ENCODE measurements around the gene CHKB.
"Not testable (repeated sequence)": the region's sequence is repeated elsewhere in the genome, so short reads cannot be mapped to it uniquely, and the experiment has no call there.

Gene CHKB, protein sequence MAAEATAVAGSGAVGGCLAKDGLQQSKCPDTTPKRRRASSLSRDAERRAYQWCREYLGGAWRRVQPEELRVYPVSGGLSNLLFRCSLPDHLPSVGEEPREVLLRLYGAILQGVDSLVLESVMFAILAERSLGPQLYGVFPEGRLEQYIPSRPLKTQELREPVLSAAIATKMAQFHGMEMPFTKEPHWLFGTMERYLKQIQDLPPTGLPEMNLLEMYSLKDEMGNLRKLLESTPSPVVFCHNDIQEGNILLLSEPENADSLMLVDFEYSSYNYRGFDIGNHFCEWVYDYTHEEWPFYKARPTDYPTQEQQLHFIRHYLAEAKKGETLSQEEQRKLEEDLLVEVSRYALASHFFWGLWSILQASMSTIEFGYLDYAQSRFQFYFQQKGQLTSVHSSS

DNA sequence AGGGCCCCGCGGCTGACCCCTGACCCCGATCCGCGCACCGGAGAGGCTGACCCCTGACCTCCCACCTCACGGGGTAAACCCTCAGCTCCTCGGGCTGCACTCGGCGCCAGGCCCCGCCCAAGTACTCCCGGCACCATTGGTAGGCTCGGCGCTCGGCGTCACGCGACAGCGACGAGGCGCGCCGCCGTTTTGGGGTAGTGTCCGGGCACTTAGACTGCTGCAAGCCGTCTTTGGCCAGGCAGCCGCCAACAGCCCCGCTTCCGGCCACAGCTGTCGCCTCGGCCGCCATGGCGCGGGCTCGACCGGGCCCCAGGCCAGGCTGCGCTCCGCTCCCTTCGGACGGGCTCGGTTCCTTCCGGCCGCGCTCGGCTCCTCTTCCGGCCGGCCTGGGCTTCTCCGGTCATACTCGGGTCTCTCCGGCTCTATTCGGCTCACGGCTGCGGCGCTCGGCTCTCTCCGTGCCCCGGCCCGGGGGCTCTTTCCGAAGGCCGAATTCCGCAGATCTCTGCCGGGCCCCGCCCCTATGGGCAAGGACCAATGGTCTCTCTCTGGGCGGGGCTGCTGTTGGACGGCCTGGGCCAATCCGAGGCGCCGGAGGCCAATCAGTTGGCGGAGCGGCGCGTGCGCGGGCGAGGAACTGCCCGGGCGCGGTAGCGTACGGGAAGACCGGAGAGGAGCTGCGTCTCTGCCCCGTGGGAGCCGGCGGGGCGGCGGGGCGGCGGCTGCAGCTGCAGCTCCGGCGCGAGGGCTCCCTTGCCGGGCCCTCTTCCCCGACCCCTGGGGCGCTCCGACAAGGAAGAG is at the start of gene CHKB:
Gene CHKB (minus strand): TSS at position 357 of the 801 bp plus-strand sequence. CDS start 68 bp downstream, at position 289.
- DNase-seq: peak; percentile 98

DNA sequence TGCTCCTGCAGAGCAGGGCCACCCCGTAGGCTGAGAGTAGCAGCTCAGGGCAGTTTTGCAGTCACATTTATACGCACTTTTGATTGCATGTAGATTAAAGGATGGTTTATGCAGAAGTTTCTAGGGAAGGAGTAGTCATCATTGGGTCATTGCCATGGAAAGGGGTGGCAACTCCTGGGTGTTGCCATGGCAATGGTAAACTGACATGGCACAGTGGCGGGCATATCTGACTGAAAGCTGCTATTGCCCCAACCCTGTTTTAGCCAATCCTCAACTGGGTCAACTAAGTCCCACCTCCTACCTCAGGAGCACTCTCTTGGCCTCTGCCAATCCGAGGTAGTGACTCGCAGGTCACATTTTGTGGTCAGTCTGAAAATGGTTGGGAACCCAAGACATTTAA is 47.7 kb upstream of the CHKB start:
- DNase-seq: no peak

DNA sequence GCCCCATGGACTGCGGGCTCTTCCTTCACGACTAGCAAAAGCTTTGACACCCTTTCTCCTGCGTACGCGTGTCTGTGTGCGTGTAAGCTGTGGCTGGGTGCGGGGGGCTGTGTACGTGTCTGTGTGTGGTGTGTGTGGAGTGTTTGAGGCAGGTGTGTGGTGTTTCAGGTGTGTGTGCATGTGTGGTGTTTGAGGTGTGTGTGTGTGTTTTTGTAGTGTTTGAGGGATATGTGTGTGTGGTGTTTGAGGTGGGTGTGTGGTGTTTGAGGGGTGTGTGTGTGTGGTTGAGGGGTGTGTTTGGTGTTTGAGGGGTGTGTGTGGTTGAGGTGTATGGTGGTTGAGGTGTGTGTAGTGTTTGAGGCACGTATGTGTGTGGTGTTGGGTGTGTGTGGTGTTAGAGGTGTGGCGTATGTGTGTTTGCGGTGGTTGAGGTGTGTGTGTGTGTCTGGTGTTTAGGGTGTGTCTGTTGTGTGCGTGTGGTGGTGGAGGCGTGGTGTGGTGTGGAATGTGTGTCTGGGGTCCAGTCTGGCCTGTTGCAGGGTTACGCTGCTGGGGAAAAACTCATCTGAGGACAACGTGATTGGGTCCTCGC is 46.0 kb upstream of the CHKB start:
- DNase-seq: no peak

DNA sequence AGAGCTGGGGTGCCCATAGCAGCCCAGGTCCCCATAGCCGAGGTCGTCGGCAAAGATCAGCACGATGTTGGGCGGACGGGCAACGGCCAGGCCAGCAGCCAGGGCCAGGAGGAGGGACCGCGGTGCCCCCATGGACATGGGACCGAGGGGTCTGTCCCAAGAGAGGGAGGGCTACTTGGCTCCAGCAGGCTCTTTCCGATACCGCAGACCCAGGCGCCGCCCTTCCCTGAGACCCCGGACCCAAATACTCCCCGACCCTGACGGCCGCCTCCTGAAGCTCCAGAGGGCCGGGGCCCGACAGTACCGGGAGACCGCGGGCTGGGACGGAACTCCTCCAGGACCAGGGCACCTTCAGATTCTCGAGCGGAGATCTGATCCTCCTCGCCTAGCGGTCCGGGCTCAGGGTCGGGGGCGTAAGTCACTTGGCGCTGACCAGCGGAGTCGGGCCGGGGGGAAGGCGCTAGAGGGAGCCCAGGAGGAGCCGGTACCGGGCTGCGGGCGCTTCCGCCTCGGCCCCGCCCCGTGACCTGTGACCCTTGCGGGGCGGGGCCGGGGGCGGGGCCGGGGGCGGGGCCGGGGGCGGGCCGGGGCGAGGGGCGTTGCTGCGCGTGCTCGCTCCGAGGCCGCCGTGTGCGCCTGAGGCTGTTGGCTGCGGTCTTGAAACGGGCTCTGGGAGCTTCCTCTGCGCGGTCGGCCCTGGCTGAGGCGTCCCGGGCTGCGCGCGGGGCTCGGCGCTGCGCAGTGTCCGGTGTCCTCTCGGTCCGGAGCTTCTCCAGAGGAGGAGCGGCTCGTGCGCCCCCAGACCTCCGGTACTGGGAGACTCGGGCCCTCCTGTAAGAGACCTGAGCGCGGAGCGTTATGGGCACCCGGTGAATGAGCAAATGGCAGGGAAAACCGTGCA is 45.2 kb upstream of the CHKB start, which contains the start of gene ARSA:
Gene ARSA (minus strand): TSS at position 511 of the 901 bp plus-strand sequence. CDS start 373 bp downstream, at position 138.
- DNase-seq: peak; percentile 90

DNA sequence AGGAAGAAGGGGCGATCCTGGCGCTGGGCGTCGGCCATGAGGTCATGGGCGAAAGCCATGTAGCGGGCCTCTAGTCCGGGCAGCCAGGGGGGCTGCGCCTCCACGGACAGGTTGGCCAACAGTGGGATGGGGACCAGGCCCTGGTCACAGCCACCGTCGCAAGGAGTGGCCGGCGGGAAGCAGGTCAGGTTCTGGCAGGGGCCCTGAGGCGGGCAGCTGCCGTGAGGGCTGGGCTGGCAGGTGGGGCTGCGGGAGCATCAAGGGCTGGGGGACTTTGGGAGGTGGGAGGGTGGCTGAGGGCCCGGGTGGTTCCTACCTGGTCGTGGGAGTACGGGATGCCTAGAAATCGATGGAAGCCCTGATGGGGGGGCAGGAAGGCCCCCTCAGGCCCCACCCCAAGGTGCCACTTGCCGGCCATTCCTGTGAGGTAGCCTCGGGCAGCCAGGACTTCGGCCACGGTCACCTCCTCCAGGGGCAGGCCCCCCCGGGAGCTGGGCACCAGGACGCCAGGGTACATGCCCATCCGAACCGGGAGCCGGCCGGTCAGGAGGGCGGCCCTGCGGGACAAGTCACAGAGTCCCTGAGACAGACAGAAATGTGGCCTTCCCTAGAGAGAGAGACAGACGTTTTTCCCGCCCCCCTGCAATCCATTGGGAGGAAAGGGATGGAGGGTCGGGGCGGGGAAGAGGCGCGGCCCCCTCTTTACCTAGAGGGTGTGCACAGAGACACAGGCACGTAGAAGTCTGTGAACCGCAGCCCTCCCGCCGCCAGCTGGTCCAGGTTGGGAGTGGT is 44.4 kb upstream of the CHKB start:
- no peak for DNase-seq

DNA sequence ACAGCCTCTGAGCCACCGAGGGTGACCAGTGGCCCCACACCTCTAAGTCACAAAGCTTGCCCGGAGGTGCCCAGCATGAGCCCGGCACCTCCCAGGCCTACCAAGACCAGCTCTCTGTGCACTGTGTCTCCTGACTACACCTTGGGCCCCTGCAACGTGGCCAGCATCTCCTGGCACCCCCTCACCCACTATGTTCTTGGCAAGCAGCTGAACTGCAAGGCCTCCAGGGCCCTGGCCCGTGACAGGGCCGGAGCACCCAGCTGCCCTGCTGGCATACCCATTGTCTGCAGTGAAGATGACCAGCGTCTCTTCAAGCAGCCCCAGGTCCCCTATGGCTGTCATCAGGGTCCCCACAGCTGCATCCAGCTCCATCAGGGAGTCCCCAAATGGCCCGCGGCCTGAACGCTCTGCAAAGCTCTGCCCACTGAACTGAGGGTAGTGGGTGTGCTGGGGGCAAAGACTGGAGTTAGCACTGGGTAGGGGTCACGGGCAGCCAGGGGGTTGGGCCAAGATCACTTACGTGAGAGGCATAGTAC is 43.7 kb upstream of the CHKB start:
- no peak for DNase-seq

DNA sequence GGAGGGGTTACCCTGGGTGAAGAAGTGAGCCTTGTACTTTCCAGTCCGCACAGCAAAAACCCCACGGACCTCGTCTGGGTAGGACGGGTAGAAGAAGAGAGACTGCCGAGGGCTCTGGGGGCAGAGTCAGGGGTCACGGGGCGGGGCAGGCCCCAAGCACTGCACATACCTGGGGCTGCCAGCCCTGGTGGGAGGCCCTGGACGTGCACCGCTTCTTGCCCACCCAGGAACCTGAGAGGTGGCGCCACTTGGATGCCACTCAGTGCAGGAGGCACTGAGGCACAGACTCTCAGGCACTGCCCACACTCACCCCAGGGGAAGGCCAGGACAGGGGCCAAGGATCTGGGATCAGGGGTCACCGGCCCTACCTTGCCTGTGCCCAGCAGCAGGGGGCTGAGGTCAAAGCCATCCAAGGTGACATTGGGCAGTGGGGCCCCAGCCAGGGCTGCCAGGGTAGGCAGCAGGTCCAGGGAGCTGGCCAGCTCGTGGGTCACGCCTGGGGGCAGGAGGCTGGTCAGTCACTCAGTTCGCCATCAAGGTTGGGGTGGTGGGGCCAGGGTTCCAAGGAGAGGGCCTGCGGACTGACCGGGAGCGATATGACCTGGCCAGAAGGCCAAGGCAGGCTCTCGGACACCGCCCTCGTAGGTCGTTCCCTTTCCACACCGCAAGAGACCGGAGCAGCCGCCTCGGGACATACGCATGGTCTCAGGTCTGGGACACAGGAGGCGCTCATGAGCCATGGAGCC is 43.1 kb upstream of the CHKB start:
- no peak for DNase-seq

DNA sequence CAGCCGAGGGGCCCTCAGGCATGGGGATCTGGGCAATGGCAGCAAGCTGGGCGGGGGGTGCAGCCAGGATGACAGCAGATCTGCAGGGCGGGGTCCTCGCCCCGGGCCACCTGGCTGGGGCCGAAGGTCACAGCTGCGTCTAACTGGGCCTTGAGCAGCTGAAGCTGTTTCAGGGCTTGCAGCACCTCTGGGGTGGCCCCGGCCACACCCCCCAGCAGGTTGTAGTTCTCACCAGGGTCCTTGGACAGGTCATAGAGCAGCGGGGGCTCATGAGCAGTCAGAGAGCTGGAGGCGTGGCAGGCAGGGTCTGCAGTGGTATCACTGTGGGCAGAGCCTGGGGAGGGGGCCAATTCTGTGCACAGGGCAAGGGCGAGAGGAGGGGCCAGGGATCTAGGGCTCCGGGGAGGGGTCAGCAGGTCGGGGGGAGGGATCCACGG is 42.5 kb upstream of the CHKB start:
- no peak for DNase-seq

DNA sequence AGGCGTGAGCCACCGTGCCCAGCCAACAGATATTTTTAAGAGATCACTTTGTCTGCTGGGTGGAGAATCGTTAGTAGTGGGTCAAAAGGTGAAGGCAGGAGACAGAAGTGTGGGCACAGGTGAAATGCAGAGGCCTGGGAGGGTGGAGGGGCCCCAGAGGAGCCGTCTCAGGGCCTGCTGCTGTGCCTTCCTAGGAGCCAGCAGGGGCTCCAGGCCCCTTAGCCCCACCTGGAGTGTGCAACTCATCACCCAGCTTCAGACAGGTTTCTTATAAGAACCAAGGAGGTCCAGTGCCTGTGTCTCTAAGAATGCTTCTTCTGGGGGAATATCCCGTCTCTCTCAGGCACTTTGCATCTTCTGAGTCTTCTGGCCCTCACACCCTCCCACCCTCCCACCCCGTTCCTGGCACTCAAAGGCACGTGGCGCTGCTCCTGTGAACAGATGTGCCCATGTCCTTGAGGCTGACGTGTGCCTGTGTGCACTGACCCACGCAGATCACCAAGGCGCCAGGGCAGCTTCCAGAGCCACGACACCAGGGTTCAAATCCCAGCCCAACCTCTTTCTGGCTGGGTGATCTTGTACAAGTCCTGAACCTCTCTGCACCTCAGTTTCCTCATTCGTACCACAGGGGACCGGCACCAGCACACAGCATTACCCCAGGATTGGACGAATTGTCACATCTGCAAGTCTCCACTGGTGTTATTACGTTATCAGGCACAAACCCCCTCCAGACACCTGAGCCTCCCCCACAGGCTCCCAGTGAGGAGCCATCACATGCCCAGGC is 41.9 kb upstream of the CHKB start:
- no peak for DNase-seq

DNA sequence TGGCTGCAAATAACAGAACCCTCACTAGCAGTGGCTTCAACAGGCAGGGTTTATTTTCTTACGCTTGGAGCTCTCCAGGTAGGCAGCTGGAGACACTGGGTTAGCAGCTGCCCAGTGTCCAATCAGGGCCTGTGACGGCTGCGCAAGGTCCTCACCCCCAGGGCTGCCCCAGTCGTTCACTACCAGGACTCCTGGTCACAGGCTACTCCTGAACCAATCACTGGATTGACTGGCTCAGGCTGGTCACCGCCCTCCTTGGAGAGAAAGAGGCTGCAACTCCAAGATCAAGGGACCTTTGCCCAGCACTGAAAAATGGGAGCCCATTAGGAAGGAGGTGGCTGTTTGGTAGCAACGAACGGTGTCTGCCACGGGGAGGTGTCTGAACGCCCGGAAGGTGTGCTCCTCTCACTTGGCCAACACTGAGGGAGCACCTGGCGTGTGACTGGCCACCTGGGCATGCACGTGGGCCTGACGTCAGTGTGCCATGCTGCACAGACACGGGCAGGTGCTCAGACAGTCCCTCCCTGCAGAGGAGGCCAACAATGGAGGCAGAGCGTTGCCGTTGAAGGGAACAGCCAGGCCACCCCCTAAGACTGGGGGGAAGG is 40.2 kb upstream of the CHKB start:
- DNase-seq: peak; percentile 97

DNA sequence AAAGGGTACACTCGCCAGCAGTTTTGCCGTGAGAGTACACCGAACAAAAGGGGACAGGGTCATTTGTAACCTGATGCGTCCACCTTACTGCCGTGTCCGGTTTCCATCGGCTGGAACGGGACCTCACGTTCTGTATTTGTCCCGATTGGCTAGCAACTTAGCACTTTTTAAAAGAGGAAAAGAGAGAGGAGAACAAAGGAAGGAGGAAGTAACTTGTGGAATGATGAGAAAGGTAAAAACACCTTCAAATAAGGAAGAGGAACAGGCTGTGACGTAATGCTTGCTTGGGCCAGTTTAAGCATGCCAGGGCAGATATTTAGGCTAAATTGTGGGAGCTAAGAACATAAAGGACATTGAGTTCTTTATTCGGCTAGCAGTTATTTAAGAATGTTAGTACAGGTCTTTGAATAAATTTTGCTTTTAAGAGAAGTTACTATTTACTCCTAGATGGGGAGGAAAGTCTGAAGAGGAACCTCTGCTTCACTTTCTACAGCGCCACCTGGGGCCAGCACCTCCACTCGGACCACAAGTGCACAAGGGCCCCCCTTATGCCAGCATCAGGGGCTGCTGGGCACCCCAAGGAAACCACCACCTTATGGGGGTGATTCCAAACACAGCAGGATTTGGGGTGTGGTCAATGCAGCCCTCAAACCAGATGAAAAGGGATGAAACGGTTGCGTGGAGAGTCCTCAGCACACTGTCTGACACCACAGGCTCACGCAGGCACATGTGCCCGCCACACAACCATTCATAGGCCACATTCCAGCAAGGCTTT is 39.5 kb upstream of the CHKB start:
- peak; percentile 73 for DNase-seq

DNA sequence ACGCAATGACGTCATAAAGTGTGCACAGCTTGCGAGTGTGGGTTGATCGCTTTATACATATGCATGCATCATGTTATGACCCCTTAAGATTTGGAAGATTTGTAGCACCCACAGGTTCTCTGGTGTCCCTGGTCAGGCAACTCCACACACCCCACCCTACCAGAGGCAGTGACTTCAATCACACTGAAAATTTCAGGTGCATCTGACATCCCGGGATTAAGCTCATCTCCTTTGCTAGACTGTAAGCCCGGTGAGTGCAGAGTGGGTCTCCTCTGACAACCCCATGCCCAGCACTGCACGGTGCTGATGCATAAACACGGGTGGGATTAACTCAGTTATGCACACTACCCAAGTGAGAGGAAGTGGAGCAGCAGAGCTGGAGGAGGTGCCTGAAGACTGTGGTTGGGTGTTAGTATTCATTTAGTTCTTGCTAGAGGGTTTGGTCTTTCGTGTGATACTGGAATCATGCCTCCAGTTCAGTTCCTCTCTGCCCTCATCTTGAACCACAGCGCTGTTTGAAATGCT is 38.8 kb upstream of the CHKB start:
- DNase-seq: peak; percentile 63

DNA sequence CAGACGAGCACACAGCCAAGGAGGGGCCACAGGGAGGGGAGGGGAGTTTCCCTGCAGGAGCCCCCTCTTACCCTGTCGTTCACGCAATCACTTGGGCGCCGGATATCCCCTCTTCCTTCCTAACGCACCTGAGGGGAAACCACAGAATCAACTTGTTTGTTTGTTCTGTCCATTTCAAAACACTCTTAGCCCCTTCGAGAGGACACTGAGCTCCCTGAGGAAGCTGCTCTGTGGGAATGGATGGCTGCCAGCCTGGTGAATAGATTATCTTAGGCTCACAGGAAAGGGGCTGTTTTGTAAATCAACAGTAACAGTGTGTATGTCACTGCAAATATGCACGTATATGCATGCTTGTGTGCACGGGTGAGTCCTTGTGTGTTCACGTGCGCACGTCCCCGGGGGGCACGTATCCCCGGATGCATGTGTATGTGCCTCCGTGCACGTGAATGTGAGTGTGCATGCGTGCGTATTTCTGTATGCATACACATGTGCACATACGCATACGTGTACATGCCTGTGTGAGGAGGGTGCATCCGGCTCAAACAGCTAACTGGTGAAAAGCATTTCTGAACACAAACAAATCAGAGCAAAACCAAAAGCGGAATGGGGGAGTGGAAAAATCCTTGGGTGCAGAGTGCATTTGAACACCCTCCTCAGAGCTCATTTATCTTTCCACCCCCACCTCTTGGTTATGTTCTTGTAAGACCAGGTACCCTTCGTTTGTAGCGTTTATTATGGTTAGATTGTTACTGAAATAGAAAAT is 38.1 kb upstream of the CHKB start:
- DNase-seq: peak; percentile 82

DNA sequence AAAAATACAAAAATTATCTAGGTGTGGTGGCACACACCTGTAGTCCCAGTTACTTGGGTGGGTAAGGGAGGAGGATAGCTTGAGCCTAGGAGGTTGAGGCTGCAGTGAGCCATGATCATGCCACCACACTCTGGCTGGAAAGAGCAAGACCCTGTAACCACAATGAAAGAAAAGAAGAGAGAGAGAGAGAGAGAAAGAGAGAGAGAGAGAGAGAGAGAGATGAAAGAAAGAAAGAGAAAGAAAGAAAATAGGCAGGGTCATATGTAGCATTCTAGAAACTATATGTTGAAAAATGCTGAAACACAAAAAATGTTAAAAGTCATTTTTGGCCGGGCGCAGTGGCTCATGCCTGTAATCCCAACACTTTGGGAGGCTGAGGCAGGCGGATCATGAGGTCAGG is 31.6 kb upstream of the CHKB start:
- DNase-seq: not testable (repeated sequence)

DNA sequence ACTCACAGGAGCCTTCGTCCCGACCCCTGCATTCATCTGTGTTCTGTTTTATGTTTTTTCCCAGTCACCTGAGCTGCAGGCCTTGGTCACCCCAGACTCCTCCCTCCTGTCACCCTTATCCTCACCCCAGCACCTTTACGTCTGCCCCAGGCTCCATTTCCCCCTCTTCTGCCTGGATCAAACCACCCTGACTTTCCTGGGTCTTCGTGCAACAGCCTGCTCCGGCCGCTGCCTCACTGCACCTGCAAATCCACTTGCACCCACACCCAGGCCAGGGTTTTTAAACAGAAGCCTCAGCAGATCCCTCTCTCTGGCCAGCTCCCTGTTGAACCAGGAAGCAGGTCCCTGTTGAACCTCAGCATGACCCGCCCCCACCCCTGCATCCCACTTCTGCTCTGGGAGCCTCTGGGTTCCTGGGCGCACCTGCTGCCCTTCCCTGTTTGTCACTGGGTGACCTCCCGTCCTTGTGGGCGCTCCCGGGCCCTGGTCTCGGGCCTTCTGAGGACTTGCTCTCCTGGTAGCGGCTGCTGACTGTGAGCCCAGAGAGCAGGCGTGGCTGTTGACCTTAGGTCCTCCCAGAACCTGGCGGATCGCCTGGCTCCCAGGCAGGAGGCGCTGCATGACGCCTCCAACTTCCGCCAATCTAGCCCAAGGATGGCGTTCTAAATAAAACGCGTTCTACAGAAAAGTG is 30.8 kb upstream of the CHKB start:
- peak; percentile 94 for DNase-seq

DNA sequence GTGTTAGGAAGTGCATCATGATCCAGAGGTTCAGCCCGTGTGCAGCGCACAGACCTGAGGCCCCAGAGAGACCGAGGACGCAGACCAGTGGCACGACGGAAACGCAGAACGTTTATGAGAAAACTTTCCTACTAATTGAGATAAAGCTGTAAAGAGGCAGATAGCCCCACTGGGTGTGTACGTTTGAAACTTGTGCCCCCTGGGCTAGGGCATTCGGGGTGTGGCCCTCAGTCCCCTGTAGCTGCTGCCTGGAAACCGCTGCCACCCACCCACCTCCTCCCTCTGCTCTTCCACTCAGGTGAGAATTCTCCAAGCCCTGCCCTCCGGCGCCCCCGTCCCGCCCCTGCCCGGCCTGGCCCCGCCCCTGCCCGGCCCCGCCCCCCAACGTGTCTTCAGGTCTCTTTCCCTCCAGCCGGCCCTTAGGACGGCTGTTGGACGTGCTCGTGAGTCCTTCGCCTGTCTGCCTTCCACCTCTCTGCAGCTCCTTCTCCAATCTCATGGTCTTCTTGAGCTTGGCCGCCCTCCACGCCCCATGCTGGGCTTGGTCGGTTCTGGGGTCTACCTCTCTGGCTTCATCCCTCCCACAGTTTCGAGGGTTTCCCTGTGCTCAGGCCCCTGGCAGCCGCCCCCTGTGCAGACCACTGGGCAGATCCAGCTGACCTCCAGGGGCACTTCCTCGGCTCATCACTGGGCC is 30.0 kb upstream of the CHKB start:
- DNase-seq: peak; percentile 59
